HG03571 (cell line): Measurements from ENCODE around the gene FAM229B.
"Not testable (repeated sequence)": the region's sequence is repeated elsewhere in the genome, so short reads cannot be mapped to it uniquely, and the experiment has no call there.

Experiments used
- ATAC-seq: cut with Tn5 transposase; IDR thresholded peaks from one replicate; pipeline ENCODE4 v1.9.1; 2021; ENCODE audit not compliant: unreplicated experiment

FAM229B gene

GRCh38 chr6:112062966-112063365 lies 24.4 kb upstream of the FAM229B start:
- ATAC-seq = no peak

- ATAC-seq = no peak
These were observed 21.9 kb upstream of the FAM229B start for GRCh38 chr6:112065426-112065986.

GRCh38 chr6:112066606-112067005 lies 20.8 kb upstream of the FAM229B start:
- no peak for ATAC-seq

GRCh38 chr6:112081569-112081968 lies 5.8 kb upstream of the FAM229B start:
- no peak for ATAC-seq

- no peak for ATAC-seq
These were observed 1.9 kb upstream of the FAM229B start for GRCh38 chr6:112085286-112086065.

- ATAC-seq = peak; percentile 22
These were observed 651 bp upstream of the FAM229B start for GRCh38 chr6:112086744-112087135.

GRCh38 chr6:112087916-112088315 lies 525 bp downstream of the FAM229B start:
- ATAC-seq = no peak

- ATAC-seq = no peak
These were observed 9.5 kb downstream of the FAM229B start for GRCh38 chr6:112096901-112097300.

GRCh38 chr6:112100561-112100960 lies 13.2 kb downstream of the FAM229B start:
- ATAC-seq = no peak

GRCh38 chr6:112106026-112106425 lies 18.6 kb downstream of the FAM229B start:
- ATAC-seq = not testable (repeated sequence)

- ATAC-seq = no peak
These were observed 19.2 kb downstream of the FAM229B start for GRCh38 chr6:112106562-112106961.

- no peak for ATAC-seq
These were observed 21.9 kb downstream of the FAM229B start for GRCh38 chr6:112109262-112109661.

- ATAC-seq = no peak
These were observed 26.0 kb downstream of the FAM229B start for GRCh38 chr6:112113431-112113830.

GRCh38 chr6:112113918-112114317 lies 26.5 kb downstream of the FAM229B start:
- no peak for ATAC-seq

GRCh38 chr6:112114577-112115223 lies 27.3 kb downstream of the FAM229B start:
- no peak for ATAC-seq

GRCh38 chr6:112116221-112116620 lies 28.8 kb downstream of the FAM229B start:
- ATAC-seq = no peak

GRCh38 chr6:112117554-112117953 lies 30.2 kb downstream of the FAM229B start:
- no peak for ATAC-seq

GRCh38 chr6:112118034-112118433 lies 30.6 kb downstream of the FAM229B start:
- no peak for ATAC-seq

- no peak for ATAC-seq
These were observed 35.4 kb downstream of the FAM229B start for GRCh38 chr6:112122756-112123155.

GRCh38 chr6:112123982-112124381 lies 36.6 kb downstream of the FAM229B start:
- no peak for ATAC-seq

GRCh38 chr6:112128208-112128607 lies 40.8 kb downstream of the FAM229B start:
- ATAC-seq = no peak

GRCh38 chr6:112130878-112131277 lies 43.5 kb downstream of the FAM229B start:
- ATAC-seq = no peak
